H9 (cell line): ENCODE measurements around the gene AKT1S1. TPM values are rescaled to one million over a fixed set of nuclear protein-coding genes. Genes with fewer than 3 reads are reported as not detected.

ENCODE experiments used
- DNase-seq: peaks from one replicate; pipeline ENCODE4 v3.0.0-alpha.2; 2017
- H2AFZ ChIP-seq: one replicate; pipeline ENCODE4 v1.6.1; 2013; ENCODE audit warnings: mild to moderate bottlenecking, low read length, control low read depth, moderate library complexity
- H2AK5ac ChIP-seq: 2 replicates; pipeline ENCODE4 v1.6.1; 2013; ENCODE audit warnings: low read length, control low read depth, mixed read lengths; ENCODE audit not compliant: insufficient read length
- H2BK120ac ChIP-seq: one replicate; pipeline ENCODE4 v1.6.1; 2013; ENCODE audit warnings: low read depth, mild to moderate bottlenecking, low read length, control low read depth, inconsistent platforms; ENCODE audit not compliant: poor library complexity, severe bottlenecking
- H2BK12ac ChIP-seq: 2 replicates; pipeline ENCODE4 v1.6.1; 2013; ENCODE audit warnings: low read length, control low read depth, mixed read lengths, low read depth; ENCODE audit not compliant: insufficient read length
- H2BK15ac ChIP-seq: 2 replicates; pipeline ENCODE4 v1.6.1; 2013; ENCODE audit warnings: low read depth, low read length, control low read depth
- H2BK20ac ChIP-seq: one replicate; pipeline ENCODE4 v1.6.1; 2013; ENCODE audit warnings: low read depth, mild to moderate bottlenecking, low read length, control low read depth, inconsistent platforms; ENCODE audit not compliant: poor library complexity, severe bottlenecking
- H2BK5ac ChIP-seq: 2 replicates; pipeline ENCODE4 v1.6.1; 2013; ENCODE audit warnings: low read length, control low read depth, mixed read lengths; ENCODE audit not compliant: insufficient read length
- H3K14ac ChIP-seq: 2 replicates; pipeline ENCODE4 v1.6.1; 2013; ENCODE audit warnings: low read length, control low read depth; ENCODE audit not compliant: insufficient read depth
- H3K18ac ChIP-seq: 2 replicates; pipeline ENCODE4 v1.6.1; 2013; ENCODE audit warnings: low read depth, mild to moderate bottlenecking, mixed read lengths, low read length, control low read depth; ENCODE audit not compliant: insufficient read length
- H3K23ac ChIP-seq: 2 replicates; pipeline ENCODE4 v1.6.1; 2013; ENCODE audit warnings: low read length, control low read depth, mixed read lengths, low read depth; ENCODE audit not compliant: insufficient read length
- H3K23me2 ChIP-seq: 2 replicates; pipeline ENCODE4 v1.6.1; 2013; ENCODE audit warnings: low read depth, mild to moderate bottlenecking, mixed read lengths, low read length, control low read depth; ENCODE audit not compliant: insufficient read length, poor library complexity, severe bottlenecking
- H3K27ac ChIP-seq: 2 replicates; pipeline ENCODE4 v1.5.1; 2013; ENCODE audit warnings: low read length, control low read depth, mixed read lengths, low read depth; ENCODE audit not compliant: insufficient read length
- H3K27me3 ChIP-seq: 2 replicates; pipeline ENCODE4 v1.6.1; 2013; ENCODE audit warnings: low read length, control low read depth, inconsistent platforms; ENCODE audit not compliant: insufficient read depth
- H3K4ac ChIP-seq: 2 replicates; pipeline ENCODE4 v1.6.1; 2013; ENCODE audit warnings: low read depth, mild to moderate bottlenecking, control low read depth, inconsistent platforms, low read length, moderate library complexity
- H3K4me1 ChIP-seq: 2 replicates; pipeline ENCODE4 v1.6.1; 2013; ENCODE audit warnings: low read length, control low read depth, inconsistent platforms; ENCODE audit not compliant: insufficient read depth
- H3K4me2 ChIP-seq: 2 replicates; pipeline ENCODE4 v1.6.1; 2013; ENCODE audit warnings: low read length, control low read depth, mixed read lengths; ENCODE audit not compliant: insufficient read length, insufficient read depth
- H3K56ac ChIP-seq: 2 replicates; pipeline ENCODE4 v1.6.1; 2013; ENCODE audit warnings: low read depth, mild to moderate bottlenecking, mixed read lengths, low read length, control low read depth; ENCODE audit not compliant: insufficient read length
- H3K79me1 ChIP-seq: 2 replicates; pipeline ENCODE4 v1.6.1; 2013; ENCODE audit warnings: low read depth, mild to moderate bottlenecking, moderate library complexity, low read length, control low read depth, inconsistent platforms; ENCODE audit not compliant: insufficient read depth, poor library complexity, severe bottlenecking
- H3K79me2 ChIP-seq: 2 replicates; pipeline ENCODE4 v1.6.1; 2013; ENCODE audit warnings: low read length, control low read depth, inconsistent platforms; ENCODE audit not compliant: insufficient read depth
- H3K9ac ChIP-seq: 2 replicates; pipeline ENCODE4 v1.6.1; 2013; ENCODE audit warnings: low read length, control low read depth, mixed read lengths; ENCODE audit not compliant: insufficient read length; ENCODE audit errors: extremely low read depth
- H3K9me3 ChIP-seq: one replicate; pipeline ENCODE4 v1.6.1; 2013; ENCODE audit warnings: low read depth, low read length, inconsistent platforms; ENCODE audit not compliant: control insufficient read depth
- H3T11ph ChIP-seq: one replicate; pipeline ENCODE4 v1.6.1; 2013; ENCODE audit warnings: mild to moderate bottlenecking, low read length, control low read depth, inconsistent platforms
- H4K20me1 ChIP-seq: one replicate; pipeline ENCODE4 v1.6.1; 2013; ENCODE audit not compliant: control insufficient read depth, insufficient read length, insufficient read depth
- H4K5ac ChIP-seq: 2 replicates; pipeline ENCODE4 v1.6.1; 2013; ENCODE audit warnings: low read depth, mild to moderate bottlenecking, mixed read lengths, low read length, control low read depth; ENCODE audit not compliant: insufficient read length
- H4K8ac ChIP-seq: replicated peaks from 2 replicates; pipeline ENCODE4 v1.6.1; 2013; ENCODE audit warnings: low read length, control low read depth, mixed read lengths, low read depth; ENCODE audit not compliant: insufficient read length
- H4K91ac ChIP-seq: 2 replicates; pipeline ENCODE4 v1.6.1; 2013; ENCODE audit warnings: low read depth, mild to moderate bottlenecking, moderate library complexity, mixed read lengths, low read length, control low read depth; ENCODE audit not compliant: insufficient read length
- H3K27ac Mint-ChIP-seq, 3 experiments: 2 replicates in 2 of 3; 3 replicates in 1 of 3; pipeline ENCODE4 v1.8.0; 2020 to 2021; ENCODE audit warnings: mixed read lengths in 3 of 3, mild to moderate bottlenecking in 1 of 3, moderate library complexity in 1 of 3
- H3K27me3 Mint-ChIP-seq: 2 replicates; pipeline ENCODE4 v1.8.0; 2021; ENCODE audit warnings: low read depth, mild to moderate bottlenecking, moderate library complexity, mixed read lengths
- H3K36me3 Mint-ChIP-seq, 3 experiments: 2 replicates in 2 of 3; 3 replicates in 1 of 3; pipeline ENCODE4 v1.8.0; 2020 to 2021; ENCODE audit warnings: low read depth in 3 of 3, mixed read lengths in 3 of 3; ENCODE audit not compliant: insufficient read depth in 1 of 3
- H3K4me1 Mint-ChIP-seq, 2 experiments: 2 replicates each; pipeline ENCODE4 v1.8.0; 2020; ENCODE audit warnings: mixed read lengths in 2 of 2
- H3K4me3 Mint-ChIP-seq, 2 experiments: 2 replicates in 1 of 2; 3 replicates in 1 of 2; pipeline ENCODE4 v1.8.0; 2020 to 2021; ENCODE audit warnings: mild to moderate bottlenecking in 2 of 2, mixed read lengths in 2 of 2, moderate library complexity in 1 of 2
- H3K9me3 Mint-ChIP-seq, 2 experiments: 2 replicates in 1 of 2; 3 replicates in 1 of 2; pipeline ENCODE4 v1.8.0; 2020; ENCODE audit warnings: mild to moderate bottlenecking in 2 of 2, mixed read lengths in 2 of 2, moderate library complexity in 1 of 2
- CTCF ChIP-seq: fragments of 200-600 bp; sonication (generic); conservative IDR thresholded peaks from 3 replicates; pipeline ENCODE4 v1.8.0; 2021; ENCODE audit warnings: antibody characterized with exemption, mild to moderate bottlenecking
- WGBS: extraction: QIAGEN DNeasy Blood & Tissue Kit; methylation state at CpG from one replicate; pipeline ENCODE4 v1.1.7; 2013; ENCODE audit warnings: missing lambda C conversion rate, low lambda C conversion rate, mixed read lengths; ENCODE audit not compliant: insufficient read length; ENCODE audit errors: extremely low coverage; 5-methylcytosine and 5-hydroxymethylcytosine counted together
- total RNA-seq: library from RNA; stranded (reverse); gene quantifications from 2 replicates; pipeline ENCODE4 v1.2.1, GENCODE V29; 2021

Gene AKT1S1
- total RNA-seq, 1 experiment from 2014 or later, result 43.5 TPM

GRCh38 chr19:49895566-49896297 is 18.6 kb upstream of the AKT1S1 start:
- H3K14ac ChIP-seq, result no peak overlapping the region; the same call in 1 of the 2 replicates
- H3K4ac ChIP-seq, result no peak overlapping the region
- Mint-ChIP-seq H3K27me3 (peaks cover 53% of the 10 kb centered on the region), H3K4me3 (no peak overlapping the region), H3K36me3 (no peaks in the 10 kb centered on the region; a peak in 1 of 7 replicates), H3K4me1 (peaks cover 11 to 31% of the 10 kb centered on the region in 2 experiments), H3K27ac (no peak overlapping the region), H3K9me3 (no peaks in the 10 kb centered on the region)
- no peaks in the 10 kb centered on the region for H3K23me2 ChIP-seq
- H3K79me1 ChIP-seq, result no peaks in the 10 kb centered on the region
- H4K20me1 ChIP-seq, result peaks cover 5% of the 10 kb centered on the region
- no peak overlapping the region for H2BK15ac ChIP-seq
- TF ChIP-seq CTCF, result no peak
- H3K18ac ChIP-seq, result no peak overlapping the region
- no peak overlapping the region for H2AFZ ChIP-seq
- no peak overlapping the region for H3K56ac ChIP-seq
- no peak overlapping the region for H4K91ac ChIP-seq
- no peak overlapping the region for H3K23ac ChIP-seq
- H2BK5ac ChIP-seq, result no peak overlapping the region
- no CpG with 5 or more reads among the region's 17 CpGs for WGBS
- no peak overlapping the region for H2BK20ac ChIP-seq
- no peak overlapping the region for H3K27ac ChIP-seq
- DNase-seq, result no peak
- H3K9ac ChIP-seq, result no peak overlapping the region
- no peak overlapping the region for H2AK5ac ChIP-seq
- H3K79me2 ChIP-seq, result no peaks in the 10 kb centered on the region
- no peak overlapping the region for H4K5ac ChIP-seq
- no peaks in the 10 kb centered on the region for H3K9me3 ChIP-seq
- H3T11ph ChIP-seq, result no peak overlapping the region
- no peak overlapping the region for H4K8ac ChIP-seq
- no peak overlapping the region for H2BK120ac ChIP-seq
- no peak overlapping the region for H3K4me2 ChIP-seq
- H3K27me3 ChIP-seq, result no peaks in the 10 kb centered on the region
- no peak overlapping the region for H2BK12ac ChIP-seq
- no peaks in the 10 kb centered on the region for H3K4me1 ChIP-seq
